NCI-H1436 treated with DMSO at 0.1 percent for 48 hours (cell line): Measurements from ENCODE around the gene ELP2.
"Not testable (repeated sequence)": the region's sequence is repeated elsewhere in the genome, so short reads cannot be mapped to it uniquely, and the experiment has no call there.

Experiments used
- DNase-seq: peaks from one replicate; lab custom pipeline; 2025; lab: John Stamatoyannopoulos, UW

Gene ELP2, protein sequence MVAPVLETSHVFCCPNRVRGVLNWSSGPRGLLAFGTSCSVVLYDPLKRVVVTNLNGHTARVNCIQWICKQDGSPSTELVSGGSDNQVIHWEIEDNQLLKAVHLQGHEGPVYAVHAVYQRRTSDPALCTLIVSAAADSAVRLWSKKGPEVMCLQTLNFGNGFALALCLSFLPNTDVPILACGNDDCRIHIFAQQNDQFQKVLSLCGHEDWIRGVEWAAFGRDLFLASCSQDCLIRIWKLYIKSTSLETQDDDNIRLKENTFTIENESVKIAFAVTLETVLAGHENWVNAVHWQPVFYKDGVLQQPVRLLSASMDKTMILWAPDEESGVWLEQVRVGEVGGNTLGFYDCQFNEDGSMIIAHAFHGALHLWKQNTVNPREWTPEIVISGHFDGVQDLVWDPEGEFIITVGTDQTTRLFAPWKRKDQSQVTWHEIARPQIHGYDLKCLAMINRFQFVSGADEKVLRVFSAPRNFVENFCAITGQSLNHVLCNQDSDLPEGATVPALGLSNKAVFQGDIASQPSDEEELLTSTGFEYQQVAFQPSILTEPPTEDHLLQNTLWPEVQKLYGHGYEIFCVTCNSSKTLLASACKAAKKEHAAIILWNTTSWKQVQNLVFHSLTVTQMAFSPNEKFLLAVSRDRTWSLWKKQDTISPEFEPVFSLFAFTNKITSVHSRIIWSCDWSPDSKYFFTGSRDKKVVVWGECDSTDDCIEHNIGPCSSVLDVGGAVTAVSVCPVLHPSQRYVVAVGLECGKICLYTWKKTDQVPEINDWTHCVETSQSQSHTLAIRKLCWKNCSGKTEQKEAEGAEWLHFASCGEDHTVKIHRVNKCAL

DNA sequence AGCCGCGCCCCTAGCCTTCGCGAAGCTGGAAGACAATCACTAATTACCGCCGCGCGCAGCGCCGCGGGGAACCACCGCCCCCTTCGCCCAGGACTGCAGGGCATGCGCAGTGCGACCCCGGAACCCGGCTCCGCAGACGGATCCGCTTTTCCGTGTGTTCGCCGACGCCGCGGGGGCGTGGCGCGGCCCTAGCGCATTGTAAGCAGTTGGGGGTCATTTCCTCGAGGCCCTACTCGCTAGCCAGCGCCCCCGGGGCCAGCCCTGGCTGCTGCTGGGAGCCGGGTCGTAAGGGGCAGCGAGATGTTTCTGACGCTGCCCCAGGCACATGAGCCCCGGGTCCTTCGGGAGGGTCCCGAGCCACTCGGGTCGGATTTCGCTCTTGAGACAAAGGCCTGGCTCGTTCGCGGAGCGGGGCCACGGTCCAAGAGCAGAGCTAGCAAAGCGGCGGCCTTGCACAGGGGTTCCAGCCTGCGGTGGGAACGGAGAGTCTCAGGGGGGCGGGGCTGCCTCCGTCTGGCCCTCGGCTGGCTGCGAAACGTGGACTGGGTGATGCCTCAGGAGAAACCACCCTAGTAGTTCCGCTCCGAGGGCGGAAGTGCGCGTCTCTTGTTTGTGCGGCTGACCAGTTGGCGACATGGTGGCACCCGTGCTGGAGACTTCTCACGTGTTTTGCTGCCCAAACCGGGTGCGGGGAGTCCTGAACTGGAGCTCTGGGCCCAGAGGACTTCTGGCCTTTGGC, at the start of gene ELP2, which contains the start of gene SLC39A6:
Gene ELP2 (plus strand): TSS at position 600 of the 739 bp plus-strand sequence. CDS start 35 bp downstream, at position 635.
Gene SLC39A6 (minus strand): TSS at position 41 of the 739 bp plus-strand sequence. CDS start 2,333 bp downstream, outside the sequence.
- DNase-seq = peak; percentile 58

DNA sequence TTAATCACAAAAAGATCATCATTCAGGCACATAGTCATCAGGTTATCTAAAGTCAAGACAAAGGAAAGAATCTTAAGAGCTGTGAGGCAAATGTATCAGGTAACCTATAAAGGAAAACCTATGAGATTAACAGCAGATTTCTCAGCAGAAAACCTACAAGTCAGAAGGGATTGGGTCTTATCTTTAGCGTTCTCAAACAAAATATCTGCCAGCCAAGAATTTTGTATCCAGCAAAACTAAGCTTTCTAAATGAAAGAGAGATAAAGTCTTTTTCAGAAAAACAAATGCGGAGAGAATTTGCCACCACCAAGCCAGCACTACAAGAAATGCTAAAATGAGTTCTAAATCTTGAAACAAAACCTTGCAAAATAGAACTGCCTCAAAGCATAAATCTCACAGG, 48.6 kb upstream of the ELP2 start:
- not testable (repeated sequence) for DNase-seq

DNA sequence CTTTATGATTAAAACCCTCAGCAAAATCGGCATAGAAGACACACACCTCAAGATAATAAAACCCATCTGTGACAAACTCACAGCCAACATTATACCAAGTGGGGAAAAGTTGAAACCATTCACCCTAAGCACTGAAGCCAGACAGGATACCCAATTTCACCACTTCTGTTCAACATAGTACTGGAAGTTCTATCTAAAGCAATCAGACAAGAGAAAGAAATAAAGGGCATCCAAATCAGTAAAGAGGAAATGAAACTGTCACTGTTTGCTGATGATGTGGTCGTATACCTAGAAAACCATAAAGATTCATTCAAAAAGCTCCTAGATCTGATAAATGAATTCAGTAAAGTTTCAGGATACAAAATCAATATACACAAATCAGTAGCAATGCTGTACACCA, 46.0 kb upstream of the ELP2 start:
- DNase-seq = no peak

DNA sequence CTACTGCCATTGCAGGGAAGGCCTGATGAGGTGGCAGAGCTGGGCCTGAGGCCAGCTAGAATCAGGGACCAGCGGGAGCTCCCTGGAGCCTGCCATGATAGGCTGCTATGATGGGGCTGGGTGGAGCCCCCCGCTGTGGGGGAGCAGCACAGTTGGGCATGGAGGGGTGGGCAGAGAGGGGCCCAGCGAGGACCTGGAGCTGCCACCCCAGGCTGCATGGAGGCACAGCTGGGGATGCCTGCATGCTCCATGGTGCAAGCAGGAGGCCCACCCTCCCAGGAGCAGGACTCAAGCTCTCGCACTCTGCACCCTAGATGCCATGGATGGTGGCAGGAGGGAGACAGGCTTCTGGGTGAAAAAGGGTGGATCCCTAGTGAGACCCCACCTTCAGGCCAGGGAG, 44.5 kb upstream of the ELP2 start:
- no peak for DNase-seq

DNA sequence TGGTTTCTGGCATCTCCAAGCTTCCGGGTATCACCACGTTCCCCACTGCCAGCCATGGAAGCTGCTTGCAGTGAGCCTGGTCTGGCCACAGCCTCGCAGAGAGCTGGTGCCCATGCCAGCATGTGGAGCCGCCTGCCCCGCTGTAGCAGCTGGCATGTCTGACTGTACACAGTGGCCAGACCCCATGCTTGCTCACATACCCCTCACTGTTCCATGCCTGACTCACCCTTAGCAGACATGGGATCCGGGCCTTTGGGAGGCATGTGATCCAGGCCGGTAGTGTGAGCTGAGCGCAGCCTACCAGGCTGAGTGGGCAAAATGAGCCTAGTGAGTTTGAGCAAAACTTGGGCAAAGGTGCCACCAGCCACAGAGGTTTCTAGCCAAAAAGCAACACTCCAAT, 43.5 kb upstream of the ELP2 start:
- no peak for DNase-seq

DNA sequence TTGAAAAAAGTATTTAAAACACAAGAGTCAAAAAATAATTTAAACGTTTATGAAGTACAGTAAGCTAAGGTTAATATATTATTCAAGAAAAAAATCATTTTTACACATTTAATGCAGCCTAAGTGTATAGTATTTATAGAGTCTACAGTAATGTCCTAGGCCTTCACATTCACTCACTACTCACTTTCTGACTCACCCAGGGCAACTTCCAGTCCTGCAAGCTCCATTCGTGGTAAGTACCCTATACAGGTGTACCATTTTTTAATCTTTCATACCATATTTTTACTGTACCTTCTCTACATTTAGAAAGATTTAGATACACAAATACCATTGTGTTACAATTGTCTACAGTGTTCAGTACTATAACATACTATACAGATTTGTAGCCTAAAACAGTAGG, 41.4 kb upstream of the ELP2 start:
- no peak for DNase-seq

DNA sequence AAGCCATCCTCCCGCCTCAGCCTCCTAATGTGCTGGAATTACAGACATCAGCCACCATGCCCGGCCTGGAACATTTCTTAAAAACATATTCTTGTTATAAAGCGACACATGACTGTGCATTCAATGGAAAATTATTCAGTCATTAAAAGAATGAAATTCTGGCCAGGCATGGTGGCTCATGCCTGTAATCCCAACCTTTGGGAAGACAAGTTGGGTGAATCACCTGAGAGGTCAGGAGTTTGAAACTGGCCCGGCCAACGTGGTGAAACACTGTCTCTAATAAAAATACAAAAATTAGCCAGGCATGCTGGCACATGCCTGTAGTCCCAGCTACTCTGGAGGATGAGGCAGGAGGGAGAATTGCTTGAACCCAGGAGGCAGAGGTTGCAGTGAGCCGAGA, 40.7 kb upstream of the ELP2 start:
- DNase-seq = no peak

DNA sequence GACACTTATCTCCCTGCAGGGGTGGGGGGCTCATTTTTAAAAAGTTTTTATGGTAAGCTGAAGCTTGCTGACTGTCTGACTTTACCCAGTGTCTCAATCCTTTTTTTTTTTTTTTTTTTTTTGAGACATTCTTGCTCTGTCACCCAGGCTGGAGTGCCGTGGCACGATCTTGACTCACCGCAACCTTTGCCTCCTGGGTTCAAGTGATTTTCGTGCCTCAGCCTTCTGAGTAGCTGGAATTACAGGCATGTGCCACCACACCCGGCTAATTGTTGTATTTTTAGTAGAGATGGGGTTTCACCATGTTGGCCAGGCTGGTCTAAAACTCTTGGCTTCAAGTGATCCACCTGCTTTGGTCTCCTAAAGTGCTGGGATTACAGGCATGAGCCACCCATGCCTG, 37.6 kb upstream of the ELP2 start:
- not testable (repeated sequence) for DNase-seq

DNA sequence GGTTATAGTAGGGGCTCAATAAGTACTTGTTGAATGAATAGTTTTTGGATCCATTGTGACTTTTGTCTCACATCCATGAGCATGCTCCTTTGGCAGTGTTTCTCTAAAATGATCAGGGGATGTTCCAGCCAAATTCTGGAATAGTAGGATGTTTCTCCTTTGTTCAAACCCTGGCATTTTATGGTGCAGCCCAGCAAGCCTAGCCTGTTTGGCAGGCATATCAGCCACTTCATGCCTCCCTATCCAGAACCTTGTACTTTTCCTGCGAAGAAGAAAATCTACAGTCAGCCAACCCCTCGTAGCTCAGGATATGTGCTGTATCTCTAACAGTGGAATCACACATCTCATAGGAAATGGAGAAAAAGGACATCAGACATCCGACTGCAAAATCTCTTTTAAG, 35.3 kb upstream of the ELP2 start:
- no peak for DNase-seq

DNA sequence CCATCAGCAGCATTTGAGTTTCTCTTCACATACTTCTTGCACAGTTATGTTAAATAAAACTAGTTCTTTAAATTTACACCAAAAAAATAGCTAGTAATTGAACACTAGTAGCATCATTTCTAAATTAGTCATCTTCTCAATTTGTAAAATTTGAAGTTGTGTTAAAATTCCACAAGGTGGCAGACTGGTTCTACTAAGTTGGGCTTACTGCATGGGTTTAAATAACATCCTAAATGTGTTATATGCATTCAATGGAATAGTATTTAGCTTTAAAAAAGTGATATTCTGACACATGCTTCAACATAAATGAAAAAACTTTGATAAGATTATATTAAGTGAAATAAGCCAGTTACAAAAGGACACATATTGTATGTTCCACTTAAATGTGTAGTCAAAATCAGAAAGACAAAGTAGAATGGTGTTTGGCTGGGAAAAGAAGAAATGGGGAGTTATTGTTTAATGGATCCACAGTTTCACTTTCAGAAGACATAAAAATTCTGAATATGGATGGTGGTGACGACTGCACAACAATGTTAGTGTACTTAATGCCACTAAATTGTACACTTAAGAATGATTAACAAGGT, 33.7 kb upstream of the ELP2 start:
- no peak for DNase-seq

DNA sequence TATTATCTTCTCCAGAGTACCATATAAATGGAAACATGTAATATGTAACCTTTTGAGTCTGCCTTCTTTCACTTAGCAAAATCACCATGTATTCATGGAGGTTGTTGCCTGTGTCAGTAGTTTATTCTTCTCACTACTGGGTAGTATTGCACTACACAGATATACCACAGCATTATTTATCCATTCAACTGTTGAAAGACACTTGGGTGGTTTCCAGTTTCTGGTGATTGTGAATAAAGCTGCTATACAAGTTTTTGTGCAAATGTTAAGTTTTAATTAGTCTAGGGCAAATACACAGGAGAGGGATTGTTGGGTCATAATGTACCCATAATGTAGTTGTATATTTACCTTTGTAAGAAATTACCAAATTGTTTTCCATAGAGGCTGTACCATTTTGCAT, 32.7 kb upstream of the ELP2 start:
- DNase-seq = no peak

DNA sequence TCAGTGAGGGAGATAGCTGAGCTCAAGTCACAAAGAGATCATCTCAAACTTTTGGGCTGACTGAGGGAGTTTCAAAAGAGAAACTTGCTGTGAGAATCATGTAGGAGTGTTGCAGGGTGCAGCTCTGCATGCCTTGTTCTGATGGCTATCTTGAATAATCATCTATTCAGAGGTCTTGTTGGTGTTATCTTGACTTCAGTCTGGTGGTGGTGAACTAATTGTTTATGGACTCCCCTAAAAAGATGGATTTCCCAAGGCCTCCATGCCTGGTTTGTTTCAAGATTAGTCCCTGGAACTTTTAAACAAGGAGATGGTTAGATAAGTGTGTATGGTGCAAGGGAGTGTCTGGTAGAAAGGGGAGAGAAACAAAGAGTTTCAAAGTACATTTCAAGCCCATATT, 30.4 kb upstream of the ELP2 start:
- DNase-seq = no peak

DNA sequence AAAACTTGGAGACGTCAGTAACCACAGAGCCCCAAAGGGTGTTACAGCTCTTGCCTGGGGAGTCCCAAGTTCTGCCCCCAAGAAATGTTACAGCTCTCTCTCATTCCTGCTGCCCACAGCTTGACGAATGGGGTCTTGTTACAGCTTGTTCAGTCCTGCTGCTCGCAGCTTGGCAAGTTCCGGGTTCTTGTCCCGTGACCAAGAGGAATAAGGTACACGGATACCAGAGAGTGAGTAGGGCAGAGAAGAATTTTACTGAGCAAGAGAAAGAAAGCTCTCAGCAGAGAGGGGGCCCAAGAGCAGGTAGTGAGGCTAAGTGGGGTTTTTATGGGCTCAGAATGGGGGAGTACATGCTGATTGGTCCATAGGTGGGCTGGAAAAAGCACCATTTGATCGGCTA, 27.8 kb upstream of the ELP2 start:
- no peak for DNase-seq

DNA sequence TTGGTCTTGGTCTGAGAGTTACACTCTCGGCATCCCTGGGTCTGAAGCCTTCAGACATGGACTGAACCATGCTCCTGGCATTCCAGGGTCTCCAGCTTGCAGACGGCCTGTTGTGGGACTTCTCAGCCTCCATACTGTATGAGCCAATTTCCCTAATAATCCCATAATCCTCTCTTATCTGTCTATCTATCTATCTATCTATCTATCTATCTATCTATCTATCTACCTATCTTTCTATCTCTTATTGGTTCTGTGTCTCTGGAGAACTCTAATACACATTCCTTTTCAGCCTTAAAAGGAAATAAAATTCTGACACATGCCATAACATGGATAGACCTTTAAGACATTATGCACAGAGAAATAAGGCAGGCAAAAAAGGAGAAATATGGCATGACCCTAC, 24.9 kb upstream of the ELP2 start:
- no peak for DNase-seq

DNA sequence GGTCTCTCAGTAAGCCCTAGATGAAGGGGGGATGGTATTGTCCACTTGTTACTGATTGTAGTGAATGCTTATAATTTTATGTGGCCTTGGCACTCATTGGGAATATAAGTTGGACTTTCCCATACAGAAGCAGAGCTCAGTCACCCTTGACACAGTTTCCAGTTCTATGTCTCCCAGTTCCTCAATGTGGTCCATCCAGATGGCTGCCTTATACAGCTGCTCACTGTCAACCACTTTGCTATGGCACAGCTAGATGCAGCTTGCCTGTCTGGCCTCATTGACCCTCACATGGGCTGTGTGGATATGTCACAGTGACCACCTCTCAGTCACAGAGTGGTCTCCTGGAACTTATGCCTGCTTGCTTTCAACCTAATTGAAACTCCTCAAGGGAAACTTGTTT, 22.2 kb upstream of the ELP2 start:
- DNase-seq = no peak

DNA sequence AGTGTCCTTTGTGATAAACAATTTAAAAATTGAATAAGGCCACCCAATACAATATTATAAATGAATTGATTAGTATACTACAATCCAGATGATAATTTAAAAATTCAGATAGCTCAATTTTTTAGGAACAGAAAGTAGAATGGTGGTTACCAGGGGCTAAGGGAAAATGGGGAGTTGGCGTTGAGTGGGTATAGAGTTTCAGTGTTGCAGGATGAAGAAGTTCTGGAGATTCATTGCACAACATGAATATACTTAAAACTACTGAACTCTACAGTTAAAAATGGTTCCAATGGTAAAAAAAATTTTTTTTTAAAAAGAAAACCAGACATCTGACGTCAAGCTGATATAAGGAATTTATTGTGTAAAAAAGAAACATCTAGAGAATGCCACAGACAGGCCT, 21.5 kb upstream of the ELP2 start:
- no peak for DNase-seq

DNA sequence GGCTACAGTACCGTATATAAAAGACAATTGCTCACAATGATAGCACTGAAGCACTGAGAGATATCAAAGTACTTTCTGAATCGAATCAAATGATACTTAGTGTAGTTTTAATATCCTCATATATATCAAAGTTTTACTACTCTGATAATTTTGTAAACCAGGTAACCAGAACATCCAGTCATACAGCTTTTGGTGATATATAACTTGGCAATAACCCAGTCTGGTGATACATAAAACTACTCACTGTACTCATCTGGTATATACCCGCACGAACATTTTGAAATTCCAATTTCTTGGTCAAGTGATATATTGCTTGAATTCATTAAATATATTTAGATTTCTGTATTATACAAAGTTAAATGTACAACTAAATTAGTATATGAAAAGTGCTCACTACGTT, 21.1 kb upstream of the ELP2 start:
- no peak for DNase-seq

DNA sequence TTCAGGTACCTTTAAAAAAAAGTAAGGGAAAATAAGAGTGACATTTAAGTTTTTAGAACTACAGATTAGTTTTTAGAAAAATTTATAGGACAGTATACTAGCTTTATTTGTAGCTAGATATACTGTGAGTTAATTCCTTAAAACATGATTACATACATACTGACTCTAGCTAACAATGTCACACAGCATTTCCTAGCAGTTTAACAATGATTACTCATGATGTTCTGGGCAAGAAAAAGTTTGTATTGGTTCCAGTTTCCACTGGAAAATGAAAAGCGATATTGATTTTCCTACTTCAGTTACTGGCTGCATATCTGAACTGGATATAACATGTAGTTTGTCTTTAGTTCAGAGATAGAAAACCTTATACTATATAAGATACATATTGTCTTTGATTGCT, 20.0 kb upstream of the ELP2 start:
- no peak for DNase-seq

DNA sequence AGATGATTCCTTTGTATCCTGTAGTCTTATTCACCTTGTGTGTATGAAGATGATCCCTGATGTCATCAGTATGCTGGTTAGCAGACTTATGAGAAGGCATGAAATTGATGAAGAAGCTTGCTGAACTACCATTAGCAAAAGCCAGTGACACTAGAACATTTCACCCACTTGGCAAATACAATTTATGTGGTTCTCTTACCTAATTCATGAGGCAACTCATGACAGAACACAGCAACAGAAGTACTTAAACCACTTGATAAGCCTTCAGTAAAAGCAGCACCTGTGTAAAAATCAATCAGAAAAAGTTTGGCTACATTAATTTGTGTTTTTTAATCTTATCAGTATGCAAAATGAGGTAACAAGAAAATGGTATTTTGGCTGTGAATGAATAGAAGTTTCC, 17.4 kb upstream of the ELP2 start:
- DNase-seq = no peak

DNA sequence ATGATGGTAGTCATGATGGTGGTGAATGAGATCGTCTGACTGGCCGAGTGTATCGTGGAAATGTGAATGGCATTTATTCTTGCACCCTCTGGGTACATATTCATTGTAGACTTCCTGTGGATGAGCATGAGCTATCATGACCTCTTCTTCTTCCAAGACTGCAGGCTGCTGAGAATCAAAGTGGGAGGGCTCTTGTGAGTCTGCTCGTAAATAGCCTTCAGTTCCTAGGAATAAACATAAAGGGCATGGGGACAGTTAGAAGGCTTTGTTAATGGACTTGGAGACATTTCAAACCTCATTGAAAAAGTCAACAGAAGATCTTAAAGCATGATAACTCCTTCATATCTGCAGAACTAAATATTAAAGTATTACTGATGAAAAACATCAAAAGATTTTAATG, 15.4 kb upstream of the ELP2 start:
- no peak for DNase-seq

DNA sequence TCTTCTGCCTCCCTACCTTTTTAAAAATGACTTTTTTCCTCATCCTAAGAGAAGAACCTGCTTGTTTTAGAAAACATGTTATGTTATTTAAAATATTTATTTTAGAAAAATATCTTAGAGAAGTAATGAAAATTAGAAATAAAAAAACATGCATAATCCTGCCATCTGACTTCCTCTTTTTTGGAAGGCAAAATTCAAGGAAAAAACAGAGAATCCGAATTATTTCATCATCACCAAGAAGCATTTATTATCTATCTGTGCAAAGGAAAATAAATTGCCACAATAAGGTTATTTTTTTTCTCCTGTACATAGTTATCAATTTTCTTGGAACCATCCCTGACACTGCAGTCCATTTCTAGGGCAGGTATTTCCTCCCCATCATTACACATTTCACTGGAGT, 15.0 kb upstream of the ELP2 start:
- no peak for DNase-seq

DNA sequence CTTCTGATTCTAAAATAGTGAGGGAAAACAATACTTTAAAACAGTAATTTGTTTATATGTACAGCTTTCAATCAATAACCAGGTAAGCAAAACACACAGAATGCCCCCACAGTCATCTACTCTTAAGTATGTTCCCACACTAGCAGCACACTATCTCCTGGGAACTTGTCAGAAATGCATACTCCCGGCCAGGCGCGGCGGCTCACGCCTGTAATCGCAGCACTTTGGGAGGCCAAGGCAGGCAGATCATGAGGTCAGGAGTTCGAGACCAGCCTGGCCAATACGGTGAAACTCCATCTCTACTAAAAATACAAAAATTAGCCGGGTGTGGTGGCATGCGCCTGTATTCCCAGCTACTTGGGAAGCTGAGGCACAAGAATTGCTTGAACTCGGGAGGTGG, 12.9 kb upstream of the ELP2 start:
- DNase-seq = not testable (repeated sequence)
